Measurements from ENCODE around the gene FTHL17. TPM values are rescaled to one million over a fixed set of nuclear protein-coding genes. Genes with fewer than 3 reads are reported as not detected.

Gene FTHL17
- polyA plus RNA-seq, 2 of the 4 experiments (the other 2 are of a cell fraction) = not detected

DNA sequence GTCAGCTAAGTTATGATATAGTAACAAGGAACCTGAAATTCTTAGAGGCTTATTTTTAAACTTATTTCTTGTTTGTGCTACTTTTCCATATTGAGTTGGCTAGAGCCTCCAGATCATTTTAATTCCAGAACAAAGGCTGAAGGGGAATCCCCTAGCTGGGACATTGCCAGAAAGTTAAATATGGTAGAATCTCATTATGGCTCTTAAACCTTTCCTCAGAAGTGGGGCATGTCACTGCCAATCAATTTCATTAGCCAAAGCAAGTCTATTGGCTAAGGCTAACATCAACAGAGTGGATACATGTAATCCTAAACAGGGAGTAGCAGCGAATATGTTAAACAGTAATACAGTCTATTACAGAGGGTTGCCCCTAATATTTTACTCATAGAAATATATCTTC, 47.0 kb downstream of the FTHL17 start:
- ChIA-PET POLR2A (no interaction called here), CTCF (interaction anchor here (0.6 to 1.2 kb wide), 2 partner anchors 13 to 16 kb away, joined by 3 to 4 read pairs; no protein-coding TSS in a partner anchor)
- Histone ChIP-seq H3K4me2 (no peak overlapping the region), H3K4me1 (no peaks in the 10 kb centered on the region), H3K27ac (no peak overlapping the region), H3K9me3 (no peaks in the 10 kb centered on the region), H3K4me3 (no peak overlapping the region)
- WGBS (ENCODE audit: missing lambda C conversion rate) = 29% methylated on average over 1 of the region's 1 CpG
- ATAC-seq = no peak
- no peak for TF ChIP-seq JUNB (IDR thresholded peaks at IDR 0.05)
- TF ChIP-seq KDM1A (IDR thresholded peaks at IDR 0.05; ENCODE audit: low read depth) = no peak
- TF ChIP-seq PBX3 (IDR thresholded peaks at IDR 0.05) = no peak
- no peak for DNase-seq (ENCODE audit: low read depth in 1 of 2, low spot score in 1 of 2)
- FAIRE-seq = peak; percentile 89

DNA sequence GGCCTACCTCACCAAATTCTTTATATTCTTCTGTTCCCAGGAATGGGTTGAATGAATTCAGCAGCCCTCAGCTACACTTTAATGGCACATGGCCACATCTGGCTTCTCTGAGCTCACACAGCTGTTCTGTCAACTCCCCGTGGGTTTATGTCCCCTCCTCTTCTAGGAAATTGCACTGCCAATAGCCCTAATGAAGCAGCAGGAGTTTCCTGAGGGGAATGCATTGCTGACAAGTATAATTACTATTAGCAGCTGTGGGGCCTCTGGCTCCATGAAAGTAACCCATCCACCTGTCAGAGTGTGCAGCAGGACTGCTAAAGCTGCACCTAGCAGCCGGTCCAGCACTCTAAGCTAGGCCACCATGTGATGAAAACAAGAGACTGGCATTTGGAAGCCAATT, 50.3 kb downstream of the FTHL17 start:
- 0% methylated on average over 1 of the region's 2 CpGs for WGBS (ENCODE audit: missing lambda C conversion rate)
- Histone ChIP-seq H3K27ac (no peak overlapping the region), H3K9me3 (no peaks in the 10 kb centered on the region), H3K4me1 (no peaks in the 10 kb centered on the region), H3K4me3 (no peak overlapping the region), H3K4me2 (no peak overlapping the region)
- TF ChIP-seq, protein P1, sequence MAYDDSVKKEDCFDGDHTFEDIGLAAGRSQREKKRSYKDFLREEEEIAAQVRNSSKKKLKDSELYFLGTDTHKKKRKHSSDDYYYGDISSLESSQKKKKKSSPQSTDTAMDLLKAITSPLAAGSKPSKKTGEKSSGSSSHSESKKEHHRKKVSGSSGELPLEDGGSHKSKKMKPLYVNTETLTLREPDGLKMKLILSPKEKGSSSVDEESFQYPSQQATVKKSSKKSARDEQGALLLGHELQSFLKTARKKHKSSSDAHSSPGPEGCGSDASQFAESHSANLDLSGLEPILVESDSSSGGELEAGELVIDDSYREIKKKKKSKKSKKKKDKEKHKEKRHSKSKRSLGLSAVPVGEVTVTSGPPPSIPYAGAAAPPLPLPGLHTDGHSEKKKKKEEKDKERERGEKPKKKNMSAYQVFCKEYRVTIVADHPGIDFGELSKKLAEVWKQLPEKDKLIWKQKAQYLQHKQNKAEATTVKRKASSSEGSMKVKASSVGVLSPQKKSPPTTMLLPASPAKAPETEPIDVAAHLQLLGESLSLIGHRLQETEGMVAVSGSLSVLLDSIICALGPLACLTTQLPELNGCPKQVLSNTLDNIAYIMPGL (CRISPR knock-in tag; IDR thresholded peaks at IDR 0.05; ENCODE audit: borderline replicate concordance) = no peak
- TF ChIP-seq KDM5A (IDR thresholded peaks at IDR 0.05) (no peak), PBX3 (IDR thresholded peaks at IDR 0.05) (no peak), MAFK (IDR thresholded peaks at IDR 0.05; ENCODE audit: partially characterized antibody) (no peak), ZNF302 (CRISPR knock-in tag; IDR thresholded peaks at IDR 0.05) (no peak), CHD4 (IDR thresholded peaks at IDR 0.05; ENCODE audit: borderline replicate concordance) (no peak), RNF2 (IDR thresholded peaks at IDR 0.05; ENCODE audit: borderline replicate concordance, low read depth) (no peak), SMC3 (IDR thresholded peaks at IDR 0.05) (no peak), JUN (IDR thresholded peaks at IDR 0.05) (no peak), RCOR1 (IDR thresholded peaks at IDR 0.05; ENCODE audit: low read depth, low read length) (no peak), TFCP2L1 (CRISPR knock-in tag; IDR thresholded peaks at IDR 0.05) (no peak), HDAC2 (IDR thresholded peaks at IDR 0.05) (no peak)
- ATAC-seq = no peak
- FAIRE-seq = no peak
- CTCF ChIA-PET = no interaction called here
- DNase-seq (ENCODE audit: low read depth in 1 of 2, low spot score in 1 of 2) = no peak
- POLR2A ChIA-PET = no interaction called here

Other genes with a start within 250 kb of the FTHL17 start
- gene TAB3, start 182.8 kb downstream of the FTHL17 start, polyA plus RNA-seq (2011; rRNA removed) = 17.7 and 18.6 TPM in 2 replicates
- gene TAB3, start 182.8 kb downstream of the FTHL17 start, polyA plus RNA-seq (2017; fragmentation: RNase III; extraction: RNeasy Plus Mini Kit Qiagen cat#74134 plus additional on column Dnase treatment) = 11.2 to 12.2 TPM (median 11.3 TPM) in 3 replicates